Neural progenitor cell (in vitro differentiated cells): ENCODE results near the gene CCT5.

ENCODE experiments used
- EZH2 ChIP-seq: fragments of 200-600 bp; sonication (generic); IDR thresholded peaks from 2 replicates; pipeline ENCODE4 v1.6.1; 2017; ENCODE audit warnings: antibody characterized with exemption, mild to moderate bottlenecking, moderate library complexity
- TF ChIP-seq, protein P1 (sequence below): fragments of 200-600 bp; sonication (generic); IDR thresholded peaks from 2 replicates; pipeline ENCODE4 v1.5.1; 2017; ENCODE audit warnings: antibody characterized with exemption, mild to moderate bottlenecking

DNA sequence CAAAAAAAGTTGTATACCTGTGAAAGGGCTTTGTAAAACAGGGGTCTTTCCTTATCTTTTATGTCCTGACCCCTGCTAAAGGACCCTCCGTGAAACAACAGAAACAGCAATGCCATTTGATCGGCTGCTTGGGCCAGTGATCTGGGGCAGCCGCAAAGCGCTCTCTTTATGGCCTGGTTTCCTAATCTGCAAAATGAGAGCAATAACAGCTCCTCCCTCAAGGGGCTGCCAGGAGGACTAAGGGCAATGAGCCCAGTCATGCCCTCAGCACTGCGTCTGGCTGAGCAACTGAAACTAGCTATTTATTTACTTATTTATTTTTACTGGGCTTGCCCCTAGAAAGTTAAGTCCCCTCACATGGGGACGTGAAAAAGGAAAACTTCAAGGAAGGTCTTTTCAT lies 39.3 kb downstream of the CCT5 start:
- TF ChIP-seq, protein P1, sequence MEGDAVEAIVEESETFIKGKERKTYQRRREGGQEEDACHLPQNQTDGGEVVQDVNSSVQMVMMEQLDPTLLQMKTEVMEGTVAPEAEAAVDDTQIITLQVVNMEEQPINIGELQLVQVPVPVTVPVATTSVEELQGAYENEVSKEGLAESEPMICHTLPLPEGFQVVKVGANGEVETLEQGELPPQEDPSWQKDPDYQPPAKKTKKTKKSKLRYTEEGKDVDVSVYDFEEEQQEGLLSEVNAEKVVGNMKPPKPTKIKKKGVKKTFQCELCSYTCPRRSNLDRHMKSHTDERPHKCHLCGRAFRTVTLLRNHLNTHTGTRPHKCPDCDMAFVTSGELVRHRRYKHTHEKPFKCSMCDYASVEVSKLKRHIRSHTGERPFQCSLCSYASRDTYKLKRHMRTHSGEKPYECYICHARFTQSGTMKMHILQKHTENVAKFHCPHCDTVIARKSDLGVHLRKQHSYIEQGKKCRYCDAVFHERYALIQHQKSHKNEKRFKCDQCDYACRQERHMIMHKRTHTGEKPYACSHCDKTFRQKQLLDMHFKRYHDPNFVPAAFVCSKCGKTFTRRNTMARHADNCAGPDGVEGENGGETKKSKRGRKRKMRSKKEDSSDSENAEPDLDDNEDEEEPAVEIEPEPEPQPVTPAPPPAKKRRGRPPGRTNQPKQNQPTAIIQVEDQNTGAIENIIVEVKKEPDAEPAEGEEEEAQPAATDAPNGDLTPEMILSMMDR: no peak
- no peak for TF ChIP-seq EZH2
